NOMO-1 treated with DMSO at 0.1 percent for 48 hours (cell line): ENCODE data around the gene SLC16A6.
"Not testable (repeated sequence)": the region's sequence is repeated elsewhere in the genome, so short reads cannot be mapped to it uniquely, and the experiment has no call there.

Source experiments
- DNase-seq: peaks from one replicate; lab custom pipeline; 2025; ENCODE audit not compliant: unreplicated experiment; lab: John Stamatoyannopoulos, UW

The SLC16A6 gene

GRCh38 chr17:68225055-68225454 lies 65.9 kb downstream of the SLC16A6 start:
- DNase-seq = not testable (repeated sequence)

DNA sequence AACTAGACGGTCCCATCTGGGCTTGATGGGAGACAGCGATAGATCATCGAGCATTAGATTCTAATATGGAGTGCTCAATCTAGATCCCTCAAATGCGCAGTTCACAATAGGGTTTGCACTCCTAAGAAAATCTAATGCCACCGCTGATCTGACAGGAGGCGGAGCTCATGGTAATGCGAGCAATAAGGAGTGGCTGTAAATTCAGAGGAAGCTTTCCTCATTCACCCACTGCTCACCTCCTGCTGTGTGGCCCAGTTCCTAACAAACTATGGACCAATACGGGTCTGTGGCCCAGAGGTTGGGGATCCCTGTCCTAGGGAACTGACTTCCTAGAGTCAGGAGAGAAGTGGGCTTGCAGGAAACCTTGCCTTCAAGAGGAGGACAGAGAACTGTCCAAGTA lies 68.3 kb downstream of the SLC16A6 start:
- no peak for DNase-seq

DNA sequence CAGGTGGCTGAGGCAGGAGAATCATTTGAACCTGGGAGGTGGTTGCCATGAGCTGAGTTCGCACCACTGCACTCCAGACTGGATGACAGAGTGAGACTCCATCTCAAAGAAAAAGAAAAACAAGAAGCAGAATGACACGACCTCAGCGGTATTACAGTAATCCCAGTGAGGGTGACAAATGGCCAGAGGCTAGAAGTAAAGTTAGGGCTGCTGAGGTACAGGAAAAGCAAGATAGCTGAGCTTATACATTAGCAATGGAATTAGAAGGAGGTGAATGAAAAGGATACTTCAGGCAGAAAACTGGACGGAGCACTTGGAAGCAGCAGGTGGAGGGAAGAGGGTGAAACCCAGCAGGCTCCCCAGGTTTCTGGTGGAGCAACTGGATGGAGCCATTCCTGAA lies 69.1 kb downstream of the SLC16A6 start:
- no peak for DNase-seq

DNA sequence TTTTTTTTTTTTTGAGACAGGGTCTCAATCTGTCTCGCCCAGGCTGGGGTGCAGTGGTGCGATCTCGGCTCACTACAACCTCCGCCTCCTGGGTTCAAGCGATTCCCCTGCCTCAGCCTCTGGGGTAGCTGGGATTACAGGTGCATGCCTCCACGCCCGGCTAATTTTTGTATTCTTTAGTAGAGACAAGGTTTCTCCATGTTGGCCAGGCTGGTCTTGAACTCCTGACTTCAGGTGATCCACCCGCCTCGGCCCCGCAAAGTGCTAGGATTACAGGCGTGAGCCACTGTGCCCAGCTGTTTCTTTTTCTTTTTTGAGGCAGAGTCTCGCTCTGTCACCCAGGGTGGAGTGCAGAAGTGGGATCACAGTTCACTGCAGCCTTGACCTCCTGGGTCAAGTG lies 70.1 kb downstream of the SLC16A6 start:
- not testable (repeated sequence) for DNase-seq

DNA sequence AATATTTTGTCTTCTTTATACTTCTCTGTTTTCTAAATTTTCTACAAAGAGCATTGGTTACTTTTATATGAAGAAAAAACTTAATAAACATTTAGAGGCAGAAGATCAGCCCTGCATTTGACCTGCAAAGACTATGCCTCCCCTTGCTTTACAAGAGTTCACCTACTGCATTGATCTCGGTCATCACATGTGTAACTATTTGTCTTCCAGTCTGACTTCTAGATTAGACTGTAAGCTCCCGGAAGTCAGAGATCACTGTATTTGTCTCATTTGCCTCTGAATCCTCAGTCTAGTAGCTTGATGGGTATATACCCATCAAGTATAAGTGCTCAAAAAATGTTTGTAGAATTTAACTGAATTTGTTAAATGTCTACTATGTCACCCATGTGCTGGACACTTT lies 70.7 kb downstream of the SLC16A6 start:
- not testable (repeated sequence) for DNase-seq

DNA sequence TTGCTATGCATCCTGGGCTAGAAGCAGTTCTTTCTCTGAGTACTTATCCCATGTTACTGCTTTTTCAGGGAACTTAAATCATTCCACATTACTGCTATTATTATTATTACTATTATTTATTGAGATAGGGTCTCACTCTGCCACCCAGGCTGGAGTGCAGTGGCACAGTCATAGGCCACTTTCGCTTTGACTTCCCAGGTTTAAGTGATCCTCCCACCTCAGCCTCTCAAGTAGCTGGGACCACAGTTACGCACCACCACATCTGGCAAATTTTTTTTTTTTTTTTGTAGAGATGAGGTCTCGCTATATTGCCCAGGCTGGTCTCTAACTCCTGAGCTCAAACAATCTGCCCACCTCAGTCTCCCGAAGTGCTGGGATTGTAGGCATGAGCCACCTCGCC lies 71.5 kb downstream of the SLC16A6 start:
- not testable (repeated sequence) for DNase-seq
